Measurements from ENCODE around the gene ITGA11. TPM values are rescaled to one million over a fixed set of nuclear protein-coding genes. Genes with fewer than 3 reads are reported as not detected.

Gene ITGA11
- total RNA-seq, 1 experiment from 2014 or later = 0.70 TPM

DNA sequence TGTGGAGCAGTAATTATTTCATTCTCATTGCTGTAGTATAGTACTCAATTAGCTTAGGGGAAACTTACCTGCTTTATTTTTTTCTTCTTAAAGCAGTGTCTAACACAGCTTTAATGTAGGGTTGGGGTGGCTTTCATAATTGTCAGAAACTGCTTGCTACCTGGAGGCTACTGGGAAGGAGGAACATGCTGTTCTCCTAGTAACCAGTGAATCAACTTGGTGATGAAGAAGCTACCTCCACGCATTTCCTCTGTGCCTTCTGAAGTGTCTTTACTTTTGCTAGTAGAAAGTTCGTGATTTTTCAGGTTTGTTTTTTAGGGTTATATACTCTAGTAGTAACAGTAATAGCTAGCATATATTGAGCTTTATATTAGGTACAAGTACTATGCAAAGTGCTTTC, 142.9 kb downstream of the ITGA11 start:
- Histone ChIP-seq H3K9me2 (ENCODE audit: insufficient read depth) (no peaks in the 10 kb centered on the region), H4K20me1 (ENCODE audit: insufficient read depth) (peaks cover 23% of the 10 kb centered on the region), H3K79me2 (ENCODE audit: low read depth) (peaks cover 82% of the 10 kb centered on the region), H3K4me1 (replicated peaks; ENCODE audit: insufficient read depth) (no peaks in the 10 kb centered on the region; the same call in 1 of the 2 replicates), H3K27ac (no peak overlapping the region), H3F3A (ENCODE audit: insufficient read depth, low read depth) (no peaks in the 10 kb centered on the region), H3K4me2 (no peak overlapping the region), H3K36me3 (ENCODE audit: low read depth) (peaks cover 8% of the 10 kb centered on the region; the same call in 1 of the 2 replicates), H2AFZ (no peak overlapping the region), H3K27me3 (ENCODE audit: insufficient read depth, low read depth) (no peaks in the 10 kb centered on the region), H3K4me3 (no peak overlapping the region), H3K9me3 (ENCODE audit: insufficient read depth, low read depth) (no peaks in the 10 kb centered on the region)
- TF ChIP-seq, protein P1, sequence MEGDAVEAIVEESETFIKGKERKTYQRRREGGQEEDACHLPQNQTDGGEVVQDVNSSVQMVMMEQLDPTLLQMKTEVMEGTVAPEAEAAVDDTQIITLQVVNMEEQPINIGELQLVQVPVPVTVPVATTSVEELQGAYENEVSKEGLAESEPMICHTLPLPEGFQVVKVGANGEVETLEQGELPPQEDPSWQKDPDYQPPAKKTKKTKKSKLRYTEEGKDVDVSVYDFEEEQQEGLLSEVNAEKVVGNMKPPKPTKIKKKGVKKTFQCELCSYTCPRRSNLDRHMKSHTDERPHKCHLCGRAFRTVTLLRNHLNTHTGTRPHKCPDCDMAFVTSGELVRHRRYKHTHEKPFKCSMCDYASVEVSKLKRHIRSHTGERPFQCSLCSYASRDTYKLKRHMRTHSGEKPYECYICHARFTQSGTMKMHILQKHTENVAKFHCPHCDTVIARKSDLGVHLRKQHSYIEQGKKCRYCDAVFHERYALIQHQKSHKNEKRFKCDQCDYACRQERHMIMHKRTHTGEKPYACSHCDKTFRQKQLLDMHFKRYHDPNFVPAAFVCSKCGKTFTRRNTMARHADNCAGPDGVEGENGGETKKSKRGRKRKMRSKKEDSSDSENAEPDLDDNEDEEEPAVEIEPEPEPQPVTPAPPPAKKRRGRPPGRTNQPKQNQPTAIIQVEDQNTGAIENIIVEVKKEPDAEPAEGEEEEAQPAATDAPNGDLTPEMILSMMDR (conservative IDR thresholded peaks at IDR 0.05) = no peak
- TF ChIP-seq EZH2 (IDR thresholded peaks at IDR 0.05; ENCODE audit: low read depth) = no peak
- intact Hi-C loops (cut with micrococcal nuclease; ENCODE audit: unreplicated experiment) = no loop called here
- ChIA-PET POLR2A (ENCODE audit: unreplicated experiment) (no interaction called here), CTCF (no interaction called here)
- BruUV-seq (replicated peaks) = no TSS peak
- no peak for DNase-seq

DNA sequence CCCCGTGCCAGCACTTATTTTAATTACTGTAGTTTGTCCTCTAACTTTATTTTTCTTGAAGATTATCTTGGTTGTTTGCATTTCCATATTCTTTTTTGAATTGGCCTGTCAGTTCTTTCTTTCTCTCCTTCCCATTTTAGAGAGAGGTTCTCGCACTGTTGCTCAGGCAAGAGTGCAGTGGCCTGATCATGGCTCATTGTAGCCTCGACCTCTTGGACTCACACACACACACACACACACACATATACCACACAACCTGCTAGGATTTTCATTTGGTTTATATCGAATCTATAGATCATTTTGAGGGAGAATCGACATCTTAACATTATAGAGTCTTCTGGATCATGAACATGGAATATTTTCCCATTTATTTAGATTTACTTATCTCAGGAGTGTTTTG, 145.7 kb downstream of the ITGA11 start:
- POLR2A ChIA-PET (ENCODE audit: unreplicated experiment) = no interaction called here
- no peaks in the 10 kb centered on the region for H3K9me2 ChIP-seq (ENCODE audit: insufficient read depth)
- H3K4me1 ChIP-seq (replicated peaks; ENCODE audit: insufficient read depth) = peaks cover 15% of the 10 kb centered on the region; the same call in 1 of the 2 replicates
- H3K27ac ChIP-seq = no peak overlapping the region
- TF ChIP-seq EZH2 (IDR thresholded peaks at IDR 0.05; ENCODE audit: low read depth) = no peak
- TF ChIP-seq, protein P1 (conservative IDR thresholded peaks at IDR 0.05) = no peak
- no peaks in the 10 kb centered on the region for H3K27me3 ChIP-seq (ENCODE audit: insufficient read depth, low read depth)
- no peaks in the 10 kb centered on the region for H3F3A ChIP-seq (ENCODE audit: insufficient read depth, low read depth)
- H2AFZ ChIP-seq = no peak overlapping the region
- H4K20me1 ChIP-seq (ENCODE audit: insufficient read depth) = peaks cover 40% of the 10 kb centered on the region
- no peak overlapping the region for H3K4me3 ChIP-seq
- intact Hi-C loops (cut with micrococcal nuclease; ENCODE audit: unreplicated experiment) = no loop called here
- DNase-seq = no peak
- BruUV-seq (replicated peaks) = no TSS peak
- no peak overlapping the region for H3K4me2 ChIP-seq
- CTCF ChIA-PET = no interaction called here
- no peaks in the 10 kb centered on the region for H3K9me3 ChIP-seq (ENCODE audit: insufficient read depth, low read depth)
- H3K36me3 ChIP-seq (ENCODE audit: low read depth) = peaks cover 3% of the 10 kb centered on the region; the same call in 1 of the 2 replicates
- H3K79me2 ChIP-seq (ENCODE audit: low read depth) = peaks cover 99% of the 10 kb centered on the region

DNA sequence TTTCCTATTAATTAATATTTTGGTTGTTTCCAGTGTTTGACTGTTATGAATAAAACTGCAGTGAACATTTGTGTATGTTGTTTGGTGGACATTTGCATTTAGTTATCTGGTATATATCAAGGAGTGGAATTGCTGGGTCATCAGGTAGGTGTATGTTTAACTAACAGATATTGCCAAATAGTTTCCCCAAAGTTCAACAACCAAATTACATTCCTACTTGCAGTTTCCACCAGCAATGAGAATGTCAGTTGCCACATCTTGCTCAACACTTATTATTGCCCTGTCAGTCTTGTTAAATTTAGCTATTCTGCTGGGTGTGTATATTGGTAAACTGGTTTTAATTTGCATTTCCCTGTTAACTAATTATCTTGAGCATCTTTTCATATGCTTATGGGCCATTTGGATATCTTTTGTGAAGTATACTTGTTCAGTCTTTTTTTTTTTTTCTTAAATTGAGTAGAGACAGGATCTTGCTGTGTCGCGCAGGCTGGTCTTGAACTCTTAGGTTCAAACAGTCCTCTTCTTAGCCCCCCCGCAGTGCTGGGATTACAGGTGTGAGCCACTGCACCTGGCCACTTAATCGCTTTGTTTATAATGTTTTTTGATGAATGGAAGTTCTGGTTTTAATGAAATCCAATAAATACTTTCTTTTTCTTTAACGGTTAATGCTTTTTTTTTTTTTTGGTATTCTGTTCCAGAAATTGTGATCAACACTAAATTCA, 146.5 kb downstream of the ITGA11 start:
- peaks cover 100% of the 10 kb centered on the region for H3K79me2 ChIP-seq (ENCODE audit: low read depth)
- H4K20me1 ChIP-seq (ENCODE audit: insufficient read depth) = peaks cover 34% of the 10 kb centered on the region
- H3K27me3 ChIP-seq (ENCODE audit: insufficient read depth, low read depth) = no peaks in the 10 kb centered on the region
- no TSS peak for BruUV-seq (replicated peaks)
- CTCF ChIA-PET = no interaction called here
- H3K9me3 ChIP-seq (ENCODE audit: insufficient read depth, low read depth) = no peaks in the 10 kb centered on the region
- H3K9me2 ChIP-seq (ENCODE audit: insufficient read depth) = no peaks in the 10 kb centered on the region
- peak in 1 of 2 experiments; percentile 61 for DNase-seq
- POLR2A ChIA-PET (ENCODE audit: unreplicated experiment) = no interaction called here
- intact Hi-C loops (cut with micrococcal nuclease; ENCODE audit: unreplicated experiment) = no loop called here
- TF ChIP-seq EZH2 (IDR thresholded peaks at IDR 0.05; ENCODE audit: low read depth) = no peak
- TF ChIP-seq, protein P1 (conservative IDR thresholded peaks at IDR 0.05) = no peak
- no peaks in the 10 kb centered on the region for H3F3A ChIP-seq (ENCODE audit: insufficient read depth, low read depth)
- peaks cover 23% of the 10 kb centered on the region for H3K4me1 ChIP-seq (replicated peaks; ENCODE audit: insufficient read depth)
- H2AFZ ChIP-seq = no peak overlapping the region
- no peak overlapping the region for H3K4me3 ChIP-seq
- H3K27ac ChIP-seq = no peak overlapping the region
- peaks cover 3% of the 10 kb centered on the region; the same call in 1 of the 2 replicates for H3K36me3 ChIP-seq (ENCODE audit: low read depth)
- H3K4me2 ChIP-seq = no peak overlapping the region

Data from PC-9 (cell line).